GM12878 (cell line): ENCODE data around the gene SH2D6. TPM values are rescaled to one million over a fixed set of nuclear protein-coding genes. Genes with fewer than 3 reads are reported as not detected.
A peak's percentile ranks its signal among the peaks of the same experiment; 100 is the strongest.

Experiments
- ATAC-seq: fragments of 200-7000 bp; cut with Tn5 transposase; 3 replicates; pipeline ENCODE4 v1.9.1; 2020; ENCODE audit warnings: mild to moderate bottlenecking, moderate library complexity
- BruUV-seq: library from RNA; stranded (reverse); fragments of 400-500 nt; replicated peaks from 2 replicates; lab custom pipeline; 2021; lab: Mats Ljungman, UMichigan
- CTCF ChIA-PET: fragments of 300-600 bp; sonication (Branson Sonifier 250); formaldehyde crosslinking; extraction: SDS; loops from one replicate; lab custom pipeline; 2021; ENCODE audit warnings: inconsistent platforms; lab: Yijun Ruan, JAX
- POLR2A ChIA-PET: fragments of 350-600 bp; formaldehyde crosslinking; extraction: SDS; loops from one replicate; lab custom pipeline; 2021; ENCODE audit warnings: inconsistent platforms; lab: Charles Lee
- RAD21 ChIA-PET: fragments of 300-600 bp; sonication (Branson Sonifier 250); formaldehyde crosslinking; loops from one replicate; lab custom pipeline; 2023; ENCODE audit warnings: antibody characterized with exemption; ENCODE audit not compliant: unreplicated experiment; lab: Charles Lee
- SMC1A ChIA-PET: fragments of 300-600 bp; sonication (Branson Sonifier 250); formaldehyde crosslinking; loops from one replicate; lab custom pipeline; 2023; ENCODE audit not compliant: unreplicated experiment, uncharacterized antibody; lab: Charles Lee
- DNase-seq: peaks from one replicate; pipeline ENCODE4 v3.0.0-alpha.2; 2011; ENCODE audit warnings: low read depth, low spot score
- FAIRE-seq: peaks from 3 replicates; lab custom pipeline; 2011; peaks lifted over from hg19 to GRCh38; lab: Jason Lieb, UNC
- H2AFZ ChIP-seq: 2 replicates; pipeline ENCODE4 v1.6.0; 2011; ENCODE audit warnings: low read depth, low read length, control low read depth; ENCODE audit not compliant: control insufficient read depth
- H3K27ac ChIP-seq: 2 replicates; pipeline ENCODE4 v1.5.1; 2011; ENCODE audit warnings: control low read depth; ENCODE audit not compliant: control insufficient read depth, insufficient read depth
- H3K27me3 ChIP-seq, 2 experiments: replicated peaks in 1 of 2; 2 replicates each; pipeline versions ENCODE4 v1.6.0 to v1.6.1; 2011; ENCODE audit warnings: low read length in 1 of 2; ENCODE audit not compliant: control insufficient read depth in 2 of 2, insufficient read depth in 2 of 2
- H3K36me3 ChIP-seq, 2 experiments: 2 replicates each; pipeline ENCODE4 v1.5.1; 2011; ENCODE audit warnings: low read length in 1 of 2; ENCODE audit not compliant: control insufficient read depth in 2 of 2, insufficient read depth in 2 of 2
- H3K4me1 ChIP-seq: 2 replicates; pipeline ENCODE4 v1.6.1; 2011; ENCODE audit warnings: mild to moderate bottlenecking, low read length, moderate library complexity, mixed read lengths; ENCODE audit not compliant: control insufficient read depth, insufficient read depth
- H3K4me2 ChIP-seq: 2 replicates; pipeline ENCODE4 v1.6.0; 2011; ENCODE audit warnings: control low read depth; ENCODE audit not compliant: control insufficient read depth, insufficient read depth
- H3K4me3 ChIP-seq: fragments of 200-600 bp; sonication (generic); 2 replicates; pipeline ENCODE4 v1.5.1; 2016
- H3K79me2 ChIP-seq: 2 replicates; pipeline ENCODE4 v1.6.0; 2011; ENCODE audit warnings: low read length; ENCODE audit not compliant: control insufficient read depth, insufficient read depth
- H3K9ac ChIP-seq: 2 replicates; pipeline ENCODE4 v1.8.0; 2011; ENCODE audit warnings: low read length, control low read depth, mixed read lengths; ENCODE audit not compliant: control insufficient read depth, insufficient read depth
- H3K9me3 ChIP-seq: replicated peaks from 3 replicates; pipeline ENCODE4 v1.5.1; 2011; ENCODE audit warnings: mild to moderate bottlenecking, low read length; ENCODE audit not compliant: control insufficient read depth, insufficient read depth
- H4K20me1 ChIP-seq: 2 replicates; pipeline ENCODE4 v1.6.0; 2011; ENCODE audit not compliant: control insufficient read depth, insufficient read depth
- BMI1 ChIP-seq: fragments of 450-650 bp; IDR thresholded peaks from 2 replicates; pipeline ENCODE4 v1.6.1; 2016; ENCODE audit warnings: mild to moderate bottlenecking, moderate library complexity, borderline replicate concordance
- CBX5 ChIP-seq: sonication (generic); IDR thresholded peaks from 2 replicates; pipeline ENCODE4 v1.6.1; 2016; ENCODE audit warnings: low read depth, moderate library complexity, mild to moderate bottlenecking, inconsistent platforms
- CHD2 ChIP-seq: IDR thresholded peaks from 2 replicates; pipeline ENCODE4 v1.6.1; 2011; ENCODE audit warnings: low read depth, low read length, improper control_type of control experiment, borderline replicate concordance
- EED ChIP-seq: sonication (generic); IDR thresholded peaks from 2 replicates; pipeline ENCODE4 v1.6.1; 2016; ENCODE audit warnings: antibody characterized with exemption, low read depth
- EGR1 ChIP-seq, 2 experiments: IDR thresholded peaks; 1 replicate in 1 of 2; 2 replicates in 1 of 2; pipeline ENCODE4 v1.6.1; 2011 to 2012; ENCODE audit warnings: low read depth in 2 of 2, low read length in 2 of 2, borderline replicate concordance in 1 of 2, mild to moderate bottlenecking in 1 of 2, moderate library complexity in 1 of 2
- GABPA ChIP-seq: IDR thresholded peaks from 2 replicates; pipeline ENCODE4 v1.6.1; 2014; ENCODE audit warnings: antibody characterized with exemption, low read depth, mild to moderate bottlenecking, inconsistent platforms
- IKZF1 ChIP-seq: fragments of 450-650 bp; conservative IDR thresholded peaks from 2 replicates; pipeline ENCODE4 v1.6.1; 2017; ENCODE audit warnings: antibody characterized with exemption, mild to moderate bottlenecking
- IRF5 ChIP-seq: fragments of 450-650 bp; IDR thresholded peaks from 2 replicates; pipeline ENCODE4 v1.6.1; 2017; ENCODE audit warnings: borderline replicate concordance
- KDM1A ChIP-seq: fragments of 200-600 bp; sonication (generic); IDR thresholded peaks from 2 replicates; pipeline ENCODE4 v1.6.1; 2016; ENCODE audit warnings: borderline replicate concordance
- MLLT1 ChIP-seq: fragments of 450-650 bp; IDR thresholded peaks from 2 replicates; pipeline ENCODE4 v1.6.1; 2016; ENCODE audit warnings: mild to moderate bottlenecking
- NBN ChIP-seq: fragments of 450-650 bp; IDR thresholded peaks from 2 replicates; pipeline ENCODE4 v1.6.1; 2016
- NFYA ChIP-seq: IDR thresholded peaks from 2 replicates; pipeline ENCODE4 v1.6.1; 2011; ENCODE audit warnings: low read depth, mild to moderate bottlenecking, low read length, improper control_type of control experiment, borderline replicate concordance
- NR2C1 ChIP-seq: fragments of 450-650 bp; IDR thresholded peaks from 2 replicates; pipeline ENCODE4 v1.6.1; 2017; ENCODE audit warnings: antibody characterized with exemption, mild to moderate bottlenecking, moderate library complexity
- PAX5 ChIP-seq: IDR thresholded peaks from 2 replicates; pipeline ENCODE4 v1.6.1; 2011; ENCODE audit warnings: low read depth, low read length, borderline replicate concordance
- POLR2AphosphoS2 ChIP-seq: IDR thresholded peaks from 2 replicates; pipeline ENCODE4 v1.6.1; 2011; ENCODE audit warnings: low read depth, mild to moderate bottlenecking, low read length, improper control_type of control experiment, moderate library complexity
- RCOR1 ChIP-seq: conservative IDR thresholded peaks from 2 replicates; pipeline ENCODE4 v1.6.1; 2012; ENCODE audit warnings: low read depth, low read length, improper control_type of control experiment
- RELB ChIP-seq: fragments of 450-650 bp; IDR thresholded peaks from 2 replicates; pipeline ENCODE4 v1.6.1; 2017; ENCODE audit warnings: low read depth, mild to moderate bottlenecking, moderate library complexity
- SIN3A ChIP-seq: IDR thresholded peaks from 2 replicates; pipeline ENCODE4 v1.6.1; 2012; ENCODE audit warnings: low read depth, low read length, improper control_type of control experiment
- SIX5 ChIP-seq: IDR thresholded peaks from 2 replicates; pipeline ENCODE4 v1.6.1; 2011; ENCODE audit warnings: mild to moderate bottlenecking, low read depth, low read length, moderate library complexity; ENCODE audit not compliant: severe bottlenecking
- ZBED1 ChIP-seq: IDR thresholded peaks from 2 replicates; pipeline ENCODE4 v1.6.1; 2016; ENCODE audit warnings: borderline replicate concordance
- WGBS: methylation state at CpG from one replicate; pipeline ENCODE4 v1.1.6; 2016; ENCODE audit warnings: low lambda C conversion rate; ENCODE audit not compliant: insufficient replicate concordance, insufficient coverage; ENCODE audit errors: missing lambda C conversion rate; 5-methylcytosine and 5-hydroxymethylcytosine counted together
- in situ Hi-C: fragments of 300-500 bp; cut with MboI; formaldehyde crosslinking; loops from 9 replicates; pipeline ENCODE4 v1.14.3; 2018; ENCODE audit warnings: mixed read lengths
- intact Hi-C: fragments of 100-400 bp; cut with micrococcal nuclease; formaldehyde crosslinking; loops from one replicate; pipeline ENCODE4 v1.14.2; 2022; ENCODE audit not compliant: unreplicated experiment
- polyA plus RNA-seq, 11 experiments: library from polyadenylated mRNA; depleted of rRNA in 4 of 11; unstranded in 6 of 11; stranded (reverse) in 5 of 11; fragments of >200 nt; fragmentation: Nextera tagmentation in 4 of 11; fragmentation: Illumina TruSeq in 1 of 11; extraction: Ambion mirVana in 4 of 11; extraction: Trizol in 1 of 11; gene quantifications; 1 replicate in 1 of 11; 2 replicates in 10 of 11; pipeline versions ENCODE4 v1.2.1 to v1.2.3, GENCODE V29; 2011 to 2016; ENCODE audit warnings: inconsistent platforms in 2 of 11, missing spikeins in 2 of 11, low read depth in 1 of 11
- total RNA-seq, 4 experiments: library from RNA; depleted of rRNA in 3 of 4; stranded (reverse); fragments of >200 nt in 3 of 4; fragmentation: Illumina TruSeq in 1 of 4; extraction: Trizol in 1 of 4; gene quantifications; 2 replicates each; pipeline versions ENCODE4 v1.2.1 to v1.2.3, GENCODE V29; 2013 to 2021

SH2D6 gene
- total and polyA plus RNA-seq, 10 of the 15 experiments (the other 5 are each of a cell fraction or from before 2014, with no cell fraction given) = 0.23 to 0.59 (median 0.34) TPM; not detected in 6

GRCh38 chr2:85409845-85410583, 8.5 kb upstream of the SH2D6 start, which contains the start of gene CAPG:
CAPG (minus strand) TSS chr2:85410366; CDS start chr2:85402145, 8,221 bp downstream.
- DNase-seq (no peak), ATAC-seq (peak; percentile 90), FAIRE-seq (peak; percentile 64)
- Histone ChIP-seq H3K79me2 (no peaks in the 10 kb centered on the region; the same call in none of the 2 replicates), H3K27me3 (no peaks in the 10 kb centered on the region), H3K4me3 (peak within 1 kb of the TSS; percentile 64; the same call in 1 of the 2 replicates), H2AFZ (peak within 1 kb of the TSS; percentile 50; the same call in 1 of the 2 replicates), H4K20me1 (no peaks in the 10 kb centered on the region), H3K27ac (peak within 1 kb of the TSS; percentile 55), H3K9ac (peak within 1 kb of the TSS; percentile 56; the same call in 1 of the 2 replicates), H3K4me2 (peak within 1 kb of the TSS; percentile 93), H3K9me3 (no peaks in the 10 kb centered on the region), H3K36me3 (no peaks in the 10 kb centered on the region), H3K4me1 (peaks cover 26% of the 10 kb centered on the region)
- SMC1A ChIA-PET = interaction anchor here (0.7 to 1.2 kb wide), 2 partner anchors 9 to 44 kb away, joined by 4 to 5 read pairs; partner anchors contain the start of gene SH2D6
- BruUV-seq = TSS peak; percentile 86
- POLR2A ChIA-PET = interaction anchor here (1.4 to 1.8 kb wide), 2 partner anchors 17 to 55 kb away, joined by 5 to 9 read pairs; partner anchors contain the start of genes ELMOD3 and RETSAT
- intact Hi-C loops (no loop called here), in situ Hi-C loops (no loop called here)
- CTCF ChIA-PET = interaction anchor here (1.0 kb wide), 1 partner anchor 11 kb away, joined by 3 read pairs; no protein-coding TSS in a partner anchor
- 8% methylated on average over 12 of the region's 12 CpGs for WGBS
- RAD21 ChIA-PET = interaction anchor here (0.6 to 2.3 kb wide), 2 partner anchors 10 to 142 kb away, joined by 3 to 10 read pairs; partner anchors contain the start of gene SH2D6
- TF ChIP-seq EED (no peak), NBN (peak; percentile 60; the same call in 1 of the 2 replicates), NR2C1 (no peak), EGR1 (IDR thresholded peaks at IDR 0.05; ENCODE audit: borderline replicate concordance in 1 of 2, low read depth in 2 of 2, low read length in 2 of 2) (no peak), SIX5 (no peak), BMI1 (no peak), NFYA (no peak), KDM1A (no peak), POLR2AphosphoS2 (no peak), CHD2 (no peak), ZBED1 (no peak), IRF5 (no peak), PAX5 (no peak), RELB (0 out of 2 replicates have a peak, but pooled peaks have one; percentile 23), RCOR1 (no peak), CBX5 (no peak), IKZF1 (peak; percentile 60), SIN3A (no peak), MLLT1 (no peak), GABPA (no peak)
